HG02588 (cell line): ENCODE measurements around the gene DAPK1.
"Not testable (repeated sequence)": the region's sequence is repeated elsewhere in the genome, so short reads cannot be mapped to it uniquely, and the experiment has no call there.

Experiments used
- ATAC-seq: cut with Tn5 transposase; IDR thresholded peaks from one replicate; pipeline ENCODE4 v1.9.1; 2021; ENCODE audit warnings: mild to moderate bottlenecking, moderate library complexity; ENCODE audit not compliant: unreplicated experiment

DAPK1 gene

GRCh38 chr9:87729246-87729645 is 231.6 kb downstream of the DAPK1 start:
- ATAC-seq, result no peak

- no peak for ATAC-seq
Measured at GRCh38 chr9:87731321-87731720, 233.7 kb downstream of the DAPK1 start.

- no peak for ATAC-seq
Measured at GRCh38 chr9:87732344-87732743, 234.7 kb downstream of the DAPK1 start.

- no peak for ATAC-seq
Measured at GRCh38 chr9:87732756-87733155, 235.1 kb downstream of the DAPK1 start.

GRCh38 chr9:87733273-87734052 is 235.8 kb downstream of the DAPK1 start:
- no peak for ATAC-seq

GRCh38 chr9:87734106-87734505 is 236.4 kb downstream of the DAPK1 start:
- no peak for ATAC-seq

- no peak for ATAC-seq
Measured at GRCh38 chr9:87739546-87739945, 241.9 kb downstream of the DAPK1 start.

- ATAC-seq, result no peak
Measured at GRCh38 chr9:87740209-87740608, 242.5 kb downstream of the DAPK1 start.

- ATAC-seq, result no peak
Measured at GRCh38 chr9:87741326-87741725, 243.7 kb downstream of the DAPK1 start.

- ATAC-seq, result no peak
Measured at GRCh38 chr9:87741891-87742290, 244.2 kb downstream of the DAPK1 start.

- ATAC-seq, result no peak
Measured at GRCh38 chr9:87742813-87743428, 245.3 kb downstream of the DAPK1 start.

- ATAC-seq, result not testable (repeated sequence)
Measured at GRCh38 chr9:87744247-87744646, 246.6 kb downstream of the DAPK1 start.

GRCh38 chr9:87746186-87746585 is 248.5 kb downstream of the DAPK1 start:
- ATAC-seq, result no peak

GRCh38 chr9:87748881-87749280 is 251.2 kb downstream of the DAPK1 start:
- no peak for ATAC-seq

- no peak for ATAC-seq
Measured at GRCh38 chr9:87749335-87750035, 251.8 kb downstream of the DAPK1 start.

GRCh38 chr9:87750726-87751125 is 253.1 kb downstream of the DAPK1 start:
- no peak for ATAC-seq

GRCh38 chr9:87751423-87751822 is 253.8 kb downstream of the DAPK1 start:
- no peak for ATAC-seq

GRCh38 chr9:87751868-87752267 is 254.2 kb downstream of the DAPK1 start:
- no peak for ATAC-seq

GRCh38 chr9:87753313-87753712 is 255.6 kb downstream of the DAPK1 start:
- ATAC-seq, result no peak
